K562 (cell line): ENCODE results near the gene SYTL2. TPM values are rescaled to one million over a fixed set of nuclear protein-coding genes. Genes with fewer than 3 reads are reported as not detected.

Experiments
- ATAC-seq: fragments of 200-7000 bp; cut with Tn5 transposase; 3 replicates; pipeline ENCODE4 v1.9.1; 2020; ENCODE audit warnings: moderate library complexity
- BruUV-seq: library from RNA; stranded (reverse); fragments of 400-500 nt; replicated peaks from 2 replicates; lab custom pipeline; 2021; lab: Mats Ljungman, UMichigan
- CTCF ChIA-PET: fragments of 300-600 bp; formaldehyde crosslinking; extraction: SDS; loops from one replicate; lab custom pipeline; 2021; ENCODE audit warnings: low intra/inter-chr PET ratio; lab: Yijun Ruan, JAX
- POLR2A ChIA-PET: fragments of 300-600, 350-650 bp; sonication (Branson Sonifier 250); formaldehyde crosslinking; extraction: SDS; loops from one replicate; lab custom pipeline; 2021; ENCODE audit warnings: antibody characterized with exemption, inconsistent platforms; lab: Yijun Ruan, JAX
- DNase-seq, 4 experiments: peaks; one replicate each; pipeline versions ENCODE4 v3.0.0 to v3.0.0-alpha.2; 2011 to 2018; ENCODE audit warnings: low spot score in 3 of 4, mixed read lengths in 3 of 4; ENCODE audit errors: extremely low read depth in 1 of 4
- FAIRE-seq: peaks from 2 replicates; lab custom pipeline; 2011; peaks lifted over from hg19 to GRCh38; lab: Jason Lieb, UNC
- H2AFZ ChIP-seq: 2 replicates; pipeline ENCODE4 v1.6.0; 2011; ENCODE audit warnings: low read depth, low read length, control low read depth, inconsistent platforms
- H3K27ac ChIP-seq: fragments of 200-600 bp; 3 replicates; pipeline ENCODE4 v1.8.0; 2011; ENCODE audit warnings: low read depth, mild to moderate bottlenecking, control low read depth, inconsistent platforms, low read length, moderate library complexity, mixed read lengths; ENCODE audit errors: extremely low read depth
- H3K27me3 ChIP-seq, 2 experiments: fragments of 300-600 bp in 1 of 2; 2 replicates in 1 of 2; 3 replicates in 1 of 2; pipeline versions ENCODE4 v1.6.0 to v1.8.0; 2011; ENCODE audit warnings: inconsistent platforms in 2 of 2, low read length in 2 of 2, mild to moderate bottlenecking in 1 of 2, mixed read lengths in 1 of 2, moderate library complexity in 1 of 2; ENCODE audit not compliant: control insufficient read depth in 2 of 2, insufficient read depth in 2 of 2
- H3K36me3 ChIP-seq: fragments of 300-600 bp; 3 replicates; pipeline ENCODE4 v1.8.0; 2011; ENCODE audit warnings: mild to moderate bottlenecking, low read length, inconsistent platforms; ENCODE audit not compliant: control insufficient read depth, insufficient read depth
- H3K4me1 ChIP-seq, 2 experiments: fragments of 200-600 bp in 1 of 2; replicated peaks in 1 of 2; 2 replicates in 1 of 2; 3 replicates in 1 of 2; pipeline versions ENCODE4 v1.5.1 to v1.8.0; 2011; ENCODE audit warnings: inconsistent platforms in 2 of 2, low read length in 2 of 2, mild to moderate bottlenecking in 1 of 2, mixed read lengths in 1 of 2, moderate library complexity in 1 of 2; ENCODE audit not compliant: control insufficient read depth in 2 of 2, insufficient read depth in 2 of 2
- H3K4me2 ChIP-seq: 2 replicates; pipeline ENCODE4 v1.6.1; 2011; ENCODE audit warnings: low read length, control low read depth, inconsistent platforms, mixed read lengths; ENCODE audit not compliant: insufficient read depth
- H3K4me3 ChIP-seq: fragments of 200-600 bp; sonication (generic), shearing (Covaris generic); 2 replicates; pipeline ENCODE4 v1.5.1; 2016; ENCODE audit warnings: control low read depth, inconsistent platforms
- H3K79me2 ChIP-seq: fragments of 200-600 bp; 3 replicates; pipeline ENCODE4 v1.8.0; 2011; ENCODE audit warnings: low read length, inconsistent platforms; ENCODE audit not compliant: control insufficient read depth, insufficient read depth
- H3K9ac ChIP-seq, 2 experiments: 2 replicates each; pipeline versions ENCODE4 v1.6.0 to v1.6.1; 2011; ENCODE audit warnings: low read depth in 2 of 2, low read length in 2 of 2, control low read depth in 1 of 2, inconsistent platforms in 1 of 2, mild to moderate bottlenecking in 1 of 2, mixed read lengths in 1 of 2; ENCODE audit not compliant: insufficient read depth in 1 of 2
- H3K9me1 ChIP-seq: one replicate; pipeline ENCODE4 v1.6.0; 2011; ENCODE audit warnings: inconsistent platforms, mild to moderate bottlenecking, low read length, moderate library complexity; ENCODE audit not compliant: control insufficient read depth, insufficient read depth
- H3K9me3 ChIP-seq: replicated peaks from 2 replicates; pipeline ENCODE4 v1.5.1; 2011; ENCODE audit warnings: low read depth, low read length, inconsistent platforms; ENCODE audit not compliant: control insufficient read depth, insufficient read depth
- H4K20me1 ChIP-seq: replicated peaks from 2 replicates; pipeline ENCODE4 v1.6.1; 2011; ENCODE audit warnings: low read length, inconsistent platforms, mixed read lengths; ENCODE audit not compliant: control insufficient read depth, insufficient read depth
- BRF1 ChIP-seq: IDR thresholded peaks from 3 replicates; pipeline ENCODE4 v1.6.1; 2011; ENCODE audit warnings: borderline replicate concordance, mild to moderate bottlenecking; ENCODE audit not compliant: insufficient read length; ENCODE audit errors: extremely low read depth
- NR1H2 ChIP-seq: sonication (generic); formaldehyde crosslinking; IDR thresholded peaks from 2 replicates; pipeline ENCODE4 v1.4.0; 2020; ENCODE audit warnings: mild to moderate bottlenecking, missing genetic modification reagents
- RBM15 ChIP-seq: fragments of 200-400 bp; formaldehyde crosslinking; IDR thresholded peaks from 2 replicates; pipeline ENCODE4 v1.6.1; 2018; ENCODE audit warnings: mild to moderate bottlenecking, low read length, moderate library complexity; ENCODE audit not compliant: insufficient read depth
- SAFB ChIP-seq: fragments of 200-400 bp; formaldehyde crosslinking; IDR thresholded peaks from 2 replicates; pipeline ENCODE4 v1.6.1; 2017; ENCODE audit warnings: low read depth, low read length, borderline replicate concordance
- XRCC4 ChIP-seq: IDR thresholded peaks from one replicate; pipeline ENCODE4 v1.6.1; 2011; ENCODE audit not compliant: insufficient read depth, insufficient read length; ENCODE audit errors: extremely low read depth
- ZNF121 ChIP-seq: sonication (generic); formaldehyde crosslinking; conservative IDR thresholded peaks from 2 replicates; pipeline ENCODE4 v1.8.0; 2022; ENCODE audit warnings: missing genetic modification reagents
- ZNF282 ChIP-seq: sonication (generic); formaldehyde crosslinking; IDR thresholded peaks from 2 replicates; pipeline ENCODE4 v1.8.1; 2023; ENCODE audit warnings: missing genetic modification reagents
- ZNF445 ChIP-seq: fragments of 250-450 bp; sonication (Bioruptor Pico); IDR thresholded peaks from 2 replicates; pipeline ENCODE4 v1.4.0; 2020; ENCODE audit warnings: low read depth, mild to moderate bottlenecking, moderate library complexity
- WGBS: fragments of 100-300 bp; shearing (Covaris generic); methylation state at CpG from one replicate; pipeline ENCODE4 v1.1.6; 2016; ENCODE audit warnings: low coverage, mixed read lengths; ENCODE audit not compliant: insufficient coverage; ENCODE audit errors: missing lambda C conversion rate; 5-methylcytosine and 5-hydroxymethylcytosine counted together
- in situ Hi-C: fragments of 300-500 bp; cut with MboI; formaldehyde crosslinking; loops from 4 replicates; pipeline ENCODE4 v1.15.0; 2018; ENCODE audit warnings: inconsistent platforms, mixed read lengths
- intact Hi-C: fragments of 100-400 bp; cut with micrococcal nuclease; formaldehyde crosslinking; loops from 2 replicates; pipeline ENCODE4 v1.14.2; 2022
- polyA plus RNA-seq, 8 experiments: library from polyadenylated mRNA; depleted of rRNA in 4 of 8; stranded (reverse) in 5 of 8; unstranded in 3 of 8; fragments of >200 nt; fragmentation: Nextera tagmentation in 2 of 8; fragmentation: Illumina TruSeq in 1 of 8; extraction: Ambion mirVana in 2 of 8; extraction: Trizol in 1 of 8; gene quantifications; 2 replicates each; pipeline versions ENCODE4 v1.2.1 to v1.2.3, GENCODE V29; 2011 to 2014; ENCODE audit warnings: inconsistent platforms in 1 of 8, missing spikeins in 1 of 8
- total RNA-seq, 7 experiments: library from RNA; depleted of rRNA in 6 of 7; stranded (reverse); fragments of >200 nt in 6 of 7; fragmentation: Illumina TruSeq in 2 of 7; extraction: Trizol in 2 of 7; gene quantifications; 2 replicates each; pipeline versions ENCODE4 v1.2.1 to v1.2.3, GENCODE V29; 2011 to 2021; ENCODE audit warnings: low replicate concordance in 1 of 7

The SYTL2 gene
- total and polyA plus RNA-seq, 9 of the 15 experiments (the other 6 are each of a cell fraction or from before 2014, with no cell fraction given): 0.05 to 0.57 (median 0.35) TPM

DNA sequence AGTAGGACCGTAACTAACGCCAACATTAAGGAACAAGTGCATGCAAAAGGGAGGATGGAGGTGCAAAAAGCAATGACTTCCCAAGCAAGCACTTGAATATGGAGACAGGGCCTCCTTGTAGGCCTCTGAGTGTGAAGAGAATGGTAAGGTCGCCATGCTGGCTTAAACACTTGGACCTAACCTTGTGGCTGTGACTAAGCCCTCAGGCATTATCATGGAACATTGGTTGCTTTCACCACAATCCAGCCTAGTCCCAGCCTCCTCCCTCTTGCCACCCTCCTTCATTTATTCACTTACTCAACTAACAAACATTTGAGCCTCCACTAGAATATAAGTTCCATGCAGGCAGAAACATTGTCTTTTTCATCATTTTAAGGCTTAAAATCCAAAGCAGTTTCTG, 11.9 kb upstream of the SYTL2 start:
- FAIRE-seq: no peak
- WGBS: 0% methylated on average over 3 of the region's 3 CpGs

DNA sequence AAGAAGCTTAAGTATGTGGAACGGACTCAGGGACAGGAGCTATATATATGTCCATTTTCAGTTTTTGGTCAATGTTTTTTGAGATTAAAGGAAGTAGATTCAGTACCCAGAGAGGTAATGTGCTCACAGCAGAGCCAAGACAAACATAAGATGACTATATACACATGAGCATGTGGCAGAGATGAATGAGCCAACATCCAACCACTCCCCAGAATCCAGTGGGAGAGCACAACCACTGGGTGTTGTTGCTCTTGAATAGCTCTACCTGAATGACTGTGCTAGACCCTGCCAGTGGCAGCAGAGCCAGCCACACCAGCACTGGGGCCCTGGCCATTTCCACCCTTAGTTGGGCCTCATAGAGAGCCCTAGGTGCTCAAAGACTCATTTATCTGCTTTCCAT, 10.7 kb upstream of the SYTL2 start:
- H3K9me1 ChIP-seq: no peaks in the 10 kb centered on the region
- ChIA-PET POLR2A (no interaction called here), CTCF (no interaction called here)
- FAIRE-seq (no peak), DNase-seq (no peak), ATAC-seq (no peak)
- H3K27me3 ChIP-seq: peaks cover 14 to 16% of the 10 kb centered on the region in 2 experiments
- WGBS: 0% methylated on average over 1 of the region's 1 CpG
- no TSS peak for BruUV-seq
- H2AFZ ChIP-seq: no peak overlapping the region
- no peaks in the 10 kb centered on the region for H3K79me2 ChIP-seq
- H4K20me1 ChIP-seq: no peaks in the 10 kb centered on the region
- H3K4me2 ChIP-seq: no peak overlapping the region
- H3K36me3 ChIP-seq: no peaks in the 10 kb centered on the region
- H3K9ac ChIP-seq: no peak overlapping the region
- H3K27ac ChIP-seq: no peak overlapping the region
- H3K4me1 ChIP-seq: no peaks in the 10 kb centered on the region
- in situ Hi-C loops: no loop called here
- no peak overlapping the region for H3K4me3 ChIP-seq
- no peaks in the 10 kb centered on the region for H3K9me3 ChIP-seq
- intact Hi-C loops: loop anchor here (10.0 kb wide), 1 partner anchor 227 kb away; no protein-coding TSS in a partner anchor
- no peak for TF ChIP-seq RBM15
- no peak for TF ChIP-seq BRF1
- no peak for TF ChIP-seq ZNF282 (CRISPR knock-in tag)
- no peak for TF ChIP-seq XRCC4
- TF ChIP-seq SAFB: no peak
- TF ChIP-seq ZNF445 (CRISPR knock-in tag): no peak
- TF ChIP-seq ZNF121: no peak
- TF ChIP-seq, all 486 proteins: peak for 0

More for the DNA sequence above, 11.9 kb upstream of the SYTL2 start:
- BruUV-seq: no TSS peak
- Histone ChIP-seq H3K4me3 (no peak overlapping the region), H4K20me1 (no peaks in the 10 kb centered on the region), H3K4me2 (no peak overlapping the region; the same call in 1 of the 2 replicates), H3K9ac (no peak overlapping the region), H3K27ac (no peak overlapping the region), H3K27me3 (peaks cover 14 to 21% of the 10 kb centered on the region in 2 experiments), H3K9me1 (no peaks in the 10 kb centered on the region), H3K9me3 (no peaks in the 10 kb centered on the region), H3K36me3 (no peaks in the 10 kb centered on the region), H3K4me1 (no peaks in the 10 kb centered on the region), H2AFZ (no peak overlapping the region), H3K79me2 (no peaks in the 10 kb centered on the region)
- no peak for DNase-seq
- TF ChIP-seq NR1H2: no peak
- CTCF ChIA-PET: no interaction called here
- POLR2A ChIA-PET: no interaction called here
- intact Hi-C loops: loop anchor here (10.0 kb wide), 1 partner anchor 228 kb away; no protein-coding TSS in a partner anchor
- in situ Hi-C loops: no loop called here
- ATAC-seq: no peak
